ENCODE data around the gene ESRRA. TPM values are rescaled to one million over a fixed set of nuclear protein-coding genes. Genes with fewer than 3 reads are reported as not detected.

Gene ESRRA
- polyA plus RNA-seq, 1 donor (not counting 4 experiments of a cell fraction or from before 2014, with no cell fraction given), result 20.8 TPM

DNA sequence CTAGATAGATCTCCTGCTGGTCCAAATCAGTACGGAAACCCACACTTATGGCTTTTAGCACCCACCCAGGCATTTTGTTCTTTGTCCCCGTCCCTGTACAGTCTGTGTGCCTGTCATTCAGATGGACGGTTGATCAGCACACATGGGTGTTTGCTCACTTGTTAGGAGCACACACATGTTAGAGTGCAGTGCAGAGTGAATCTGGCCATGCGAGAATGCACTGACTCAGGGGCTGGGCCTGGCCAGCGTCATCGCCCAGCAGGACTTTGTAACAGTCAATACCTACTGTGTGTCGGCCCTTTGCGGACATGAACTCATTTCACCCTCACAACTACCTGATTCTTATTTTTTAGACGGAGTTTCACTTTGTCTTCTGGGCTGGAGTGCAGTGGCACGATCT, 57.0 kb downstream of the ESRRA start:
- Histone ChIP-seq H3K9me3 (ENCODE audit: control insufficient read depth, low read depth, low read length) (no peaks in the 10 kb centered on the region), H4K20me1 (ENCODE audit: control insufficient read depth, extremely low read depth, insufficient read depth, low read length) (peaks cover 14% of the 10 kb centered on the region), H3K4me2 (ENCODE audit: control insufficient read depth, extremely low read depth, insufficient read depth, low read depth, low read length) (no peak overlapping the region), H3K27ac (ENCODE audit: control insufficient read depth, insufficient read depth, low read length) (no peak overlapping the region), H3K9me1 (ENCODE audit: control insufficient read depth, extremely low read depth, insufficient read depth, low read length) (no peaks in the 10 kb centered on the region), H3K9ac (ENCODE audit: control insufficient read depth, extremely low read depth, insufficient read depth, low read length) (no peak overlapping the region), H3K79me2 (ENCODE audit: control insufficient read depth, insufficient read depth, low read length) (peaks cover 37% of the 10 kb centered on the region), H3K4me1 (ENCODE audit: control insufficient read depth, extremely low read depth, insufficient read depth, low read length) (peaks cover 35% of the 10 kb centered on the region), H3K27me3 (ENCODE audit: control insufficient read depth, extremely low read depth, insufficient read depth, low read length) (no peaks in the 10 kb centered on the region), H2AFZ (ENCODE audit: control insufficient read depth, low read length) (no peak overlapping the region), H3K4me3 (ENCODE audit: control insufficient read depth in 2 of 3, extremely low read depth in 1 of 3, insufficient read depth in 2 of 3, low read depth in 1 of 3, low read length in 3 of 3) (no peak overlapping the region), H3K36me3 (ENCODE audit: control insufficient read depth in 2 of 2, extremely low read depth in 1 of 2, insufficient read depth in 2 of 2, low read length in 2 of 2) (peaks cover 38 to 47% of the 10 kb centered on the region in 2 experiments)
- FAIRE-seq (no peak), DNase-seq (ENCODE audit: low read depth, low spot score) (no peak)
- dilution Hi-C loops (cut with MboI; ENCODE audit: extremely low pct_ligation_motif_present, low sequenced_read_pairs), result no loop called here
- TF ChIP-seq, protein P1, sequence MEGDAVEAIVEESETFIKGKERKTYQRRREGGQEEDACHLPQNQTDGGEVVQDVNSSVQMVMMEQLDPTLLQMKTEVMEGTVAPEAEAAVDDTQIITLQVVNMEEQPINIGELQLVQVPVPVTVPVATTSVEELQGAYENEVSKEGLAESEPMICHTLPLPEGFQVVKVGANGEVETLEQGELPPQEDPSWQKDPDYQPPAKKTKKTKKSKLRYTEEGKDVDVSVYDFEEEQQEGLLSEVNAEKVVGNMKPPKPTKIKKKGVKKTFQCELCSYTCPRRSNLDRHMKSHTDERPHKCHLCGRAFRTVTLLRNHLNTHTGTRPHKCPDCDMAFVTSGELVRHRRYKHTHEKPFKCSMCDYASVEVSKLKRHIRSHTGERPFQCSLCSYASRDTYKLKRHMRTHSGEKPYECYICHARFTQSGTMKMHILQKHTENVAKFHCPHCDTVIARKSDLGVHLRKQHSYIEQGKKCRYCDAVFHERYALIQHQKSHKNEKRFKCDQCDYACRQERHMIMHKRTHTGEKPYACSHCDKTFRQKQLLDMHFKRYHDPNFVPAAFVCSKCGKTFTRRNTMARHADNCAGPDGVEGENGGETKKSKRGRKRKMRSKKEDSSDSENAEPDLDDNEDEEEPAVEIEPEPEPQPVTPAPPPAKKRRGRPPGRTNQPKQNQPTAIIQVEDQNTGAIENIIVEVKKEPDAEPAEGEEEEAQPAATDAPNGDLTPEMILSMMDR (optimal IDR thresholded peaks at IDR 0.05 in 1 of 3, IDR thresholded peaks at IDR 0.05 in 1 of 3, conservative IDR thresholded peaks at IDR 0.05 in 1 of 3; ENCODE audit: extremely low read depth in 1 of 3, insufficient read depth in 2 of 3, low read length in 3 of 3), result no peak
- no peak for TF ChIP-seq EZH2 (IDR thresholded peaks at IDR 0.05; ENCODE audit: low read length)

- TF ChIP-seq, protein P1 (optimal IDR thresholded peaks at IDR 0.05 in 1 of 3, IDR thresholded peaks at IDR 0.05 in 1 of 3, conservative IDR thresholded peaks at IDR 0.05 in 1 of 3; ENCODE audit: extremely low read depth in 1 of 3, insufficient read depth in 2 of 3, low read length in 3 of 3), result no peak
- TF ChIP-seq EZH2 (IDR thresholded peaks at IDR 0.05; ENCODE audit: low read length), result no peak
- Histone ChIP-seq H4K20me1 (ENCODE audit: control insufficient read depth, extremely low read depth, insufficient read depth, low read length) (peaks cover 14% of the 10 kb centered on the region), H2AFZ (ENCODE audit: control insufficient read depth, low read length) (no peak overlapping the region), H3K4me2 (ENCODE audit: control insufficient read depth, extremely low read depth, insufficient read depth, low read depth, low read length) (no peak overlapping the region), H3K36me3 (ENCODE audit: control insufficient read depth in 2 of 2, extremely low read depth in 1 of 2, insufficient read depth in 2 of 2, low read length in 2 of 2) (peaks cover 45 to 52% of the 10 kb centered on the region in 2 experiments), H3K4me1 (ENCODE audit: control insufficient read depth, extremely low read depth, insufficient read depth, low read length) (peaks cover 18% of the 10 kb centered on the region), H3K27ac (ENCODE audit: control insufficient read depth, insufficient read depth, low read length) (no peak overlapping the region), H3K27me3 (ENCODE audit: control insufficient read depth, extremely low read depth, insufficient read depth, low read length) (no peaks in the 10 kb centered on the region), H3K9me1 (ENCODE audit: control insufficient read depth, extremely low read depth, insufficient read depth, low read length) (no peaks in the 10 kb centered on the region), H3K4me3 (ENCODE audit: control insufficient read depth in 2 of 3, extremely low read depth in 1 of 3, insufficient read depth in 2 of 3, low read depth in 1 of 3, low read length in 3 of 3) (no peak overlapping the region), H3K79me2 (ENCODE audit: control insufficient read depth, insufficient read depth, low read length) (peaks cover 36% of the 10 kb centered on the region), H3K9me3 (ENCODE audit: control insufficient read depth, low read depth, low read length) (no peaks in the 10 kb centered on the region), H3K9ac (ENCODE audit: control insufficient read depth, extremely low read depth, insufficient read depth, low read length) (no peak overlapping the region)
- dilution Hi-C loops (cut with MboI; ENCODE audit: extremely low pct_ligation_motif_present, low sequenced_read_pairs), result no loop called here
- no peak for DNase-seq (ENCODE audit: low read depth, low spot score)
- FAIRE-seq, result no peak
Measured at GRCh38 chr11:64364435-64364834, 59.1 kb downstream of the ESRRA start.
